K562 (cell line): ENCODE results near the gene ANKRD61. TPM values are rescaled to one million over a fixed set of nuclear protein-coding genes. Genes with fewer than 3 reads are reported as not detected.

Experiments used
- CCNT2 ChIP-seq: IDR thresholded peaks from 2 replicates; pipeline ENCODE4 v1.6.1; 2011; ENCODE audit warnings: borderline replicate concordance, low read depth, mild to moderate bottlenecking, moderate library complexity, mixed read lengths, low read length; ENCODE audit not compliant: insufficient read length; ENCODE audit errors: extremely low read depth
- CTBP1 ChIP-seq: fragments of 450-650 bp; IDR thresholded peaks from 2 replicates; pipeline ENCODE4 v1.6.1; 2016; ENCODE audit warnings: borderline replicate concordance
- GATA2 ChIP-seq: sonication (generic); formaldehyde crosslinking; IDR thresholded peaks from 2 replicates; pipeline ENCODE4 v1.4.0; 2020; ENCODE audit warnings: mild to moderate bottlenecking, missing genetic modification reagents
- KLF6 ChIP-seq: fragments of 250-450 bp; sonication (Bioruptor Pico); IDR thresholded peaks from 2 replicates; pipeline ENCODE4 v1.4.0; 2020; ENCODE audit warnings: mild to moderate bottlenecking, moderate library complexity, borderline replicate concordance
- MTA3 ChIP-seq: fragments of 450-650 bp; formaldehyde crosslinking; IDR thresholded peaks from 2 replicates; pipeline ENCODE4 v1.6.1; 2017; ENCODE audit warnings: mild to moderate bottlenecking, borderline replicate concordance
- RAD51 ChIP-seq: fragments of 450-650 bp; IDR thresholded peaks from 2 replicates; pipeline ENCODE4 v1.7.1; 2016; ENCODE audit warnings: low read depth, mild to moderate bottlenecking, borderline replicate concordance
- RBBP5 ChIP-seq: fragments of 200-600 bp; sonication (generic); IDR thresholded peaks from 2 replicates; pipeline ENCODE4 v1.6.1; 2012; ENCODE audit warnings: borderline replicate concordance, mild to moderate bottlenecking, low read length, control low read depth, inconsistent platforms; ENCODE audit not compliant: insufficient read depth, poor library complexity, severe bottlenecking
- RNF2 ChIP-seq: sonication (generic); IDR thresholded peaks from 2 replicates; pipeline ENCODE4 v1.6.1; 2016
- ZNF584 ChIP-seq: fragments of 200-800 bp; sonication (Bioruptor generic); IDR thresholded peaks from 2 replicates; pipeline ENCODE4 v1.6.1; 2016; ENCODE audit warnings: low read depth, mild to moderate bottlenecking, missing genetic modification characterization, missing compliant biosample characterization
- ZNF644 ChIP-seq: fragments of 200-800 bp; sonication (Bioruptor generic); IDR thresholded peaks from 2 replicates; pipeline ENCODE4 v1.6.1; 2016; ENCODE audit warnings: low read depth, missing genetic modification characterization, missing compliant biosample characterization
- polyA plus RNA-seq, 8 experiments: library from polyadenylated mRNA; depleted of rRNA in 4 of 8; stranded (reverse) in 5 of 8; unstranded in 3 of 8; fragments of >200 nt; fragmentation: Nextera tagmentation in 2 of 8; fragmentation: Illumina TruSeq in 1 of 8; extraction: Ambion mirVana in 2 of 8; extraction: Trizol in 1 of 8; gene quantifications; 2 replicates each; pipeline versions ENCODE4 v1.2.1 to v1.2.3, GENCODE V29; 2011 to 2014; ENCODE audit warnings: inconsistent platforms in 1 of 8, missing spikeins in 1 of 8
- total RNA-seq, 7 experiments: library from RNA; depleted of rRNA in 6 of 7; stranded (reverse); fragments of >200 nt in 6 of 7; fragmentation: Illumina TruSeq in 2 of 7; extraction: Trizol in 2 of 7; gene quantifications; 2 replicates each; pipeline versions ENCODE4 v1.2.1 to v1.2.3, GENCODE V29; 2011 to 2021; ENCODE audit warnings: low replicate concordance in 1 of 7
- TF ChIP-seq, protein P1 (sequence below), 2 experiments: fragments of 450-650 bp; IDR thresholded peaks; 2 replicates each; pipeline ENCODE4 v1.6.1; 2016; ENCODE audit warnings: mild to moderate bottlenecking in 2 of 2, borderline replicate concordance in 1 of 2, low read depth in 1 of 2, moderate library complexity in 1 of 2
- TF ChIP-seq, protein P2 (sequence below), 2 experiments: IDR thresholded peaks; 2 replicates each; pipeline ENCODE4 v1.6.1; 2012; ENCODE audit warnings: improper control_type of control experiment in 2 of 2, low read depth in 2 of 2, low read length in 2 of 2, borderline replicate concordance in 1 of 2
- TF ChIP-seq, protein P3 (sequence below): sonication (generic); formaldehyde crosslinking; IDR thresholded peaks from 2 replicates; pipeline ENCODE4 v1.4.0; 2020; ENCODE audit warnings: mild to moderate bottlenecking, missing genetic modification reagents

ANKRD61 gene
- total and polyA plus RNA-seq, 9 of the 15 experiments (the other 6 are each of a cell fraction or from before 2014, with no cell fraction given), result 0.08 to 0.11 (median 0.09) TPM; not detected in 5

DNA sequence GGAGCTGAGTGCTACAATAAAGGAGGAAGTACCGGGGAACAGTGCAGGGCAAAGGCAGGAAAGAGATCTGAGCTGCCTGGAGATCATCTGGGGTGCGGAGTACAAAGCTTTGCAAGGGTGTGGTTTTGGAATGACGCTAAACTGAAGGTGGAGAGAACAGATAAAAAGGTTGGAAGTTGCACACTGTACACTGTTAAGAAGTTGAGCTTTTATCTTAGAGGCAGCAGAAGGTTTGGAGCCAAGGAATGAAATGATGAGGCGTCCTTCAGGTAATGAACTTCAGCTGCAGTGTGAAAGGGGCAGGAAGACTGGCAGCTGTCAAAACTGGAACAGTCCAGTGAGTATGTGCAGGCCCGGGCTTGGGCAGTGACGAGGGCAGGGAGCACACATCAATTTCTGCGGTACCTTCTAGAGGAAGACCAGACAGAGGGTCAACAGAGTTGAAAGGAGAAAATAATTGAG is 7.2 kb upstream of the ANKRD61 start (continued):
- TF ChIP-seq CTBP1 (peak; percentile 97), MTA3 (peak; percentile 80), RAD51 (0 out of 2 replicates have a peak, but pooled peaks have one; percentile 36), ZNF644 (tag) (peak; percentile 85; the same call in 1 of the 2 replicates), ZNF584 (CRISPR knock-in tag) (peak; percentile 82), GATA2 (peak; percentile 94), CCNT2 (peak; percentile 91), RBBP5 (peak; percentile 35), KLF6 (CRISPR knock-in tag) (peak; percentile 63; the same call in 1 of the 2 replicates), RNF2 (peak; percentile 78; the same call in 1 of the 2 replicates)
- TF ChIP-seq, protein P1, sequence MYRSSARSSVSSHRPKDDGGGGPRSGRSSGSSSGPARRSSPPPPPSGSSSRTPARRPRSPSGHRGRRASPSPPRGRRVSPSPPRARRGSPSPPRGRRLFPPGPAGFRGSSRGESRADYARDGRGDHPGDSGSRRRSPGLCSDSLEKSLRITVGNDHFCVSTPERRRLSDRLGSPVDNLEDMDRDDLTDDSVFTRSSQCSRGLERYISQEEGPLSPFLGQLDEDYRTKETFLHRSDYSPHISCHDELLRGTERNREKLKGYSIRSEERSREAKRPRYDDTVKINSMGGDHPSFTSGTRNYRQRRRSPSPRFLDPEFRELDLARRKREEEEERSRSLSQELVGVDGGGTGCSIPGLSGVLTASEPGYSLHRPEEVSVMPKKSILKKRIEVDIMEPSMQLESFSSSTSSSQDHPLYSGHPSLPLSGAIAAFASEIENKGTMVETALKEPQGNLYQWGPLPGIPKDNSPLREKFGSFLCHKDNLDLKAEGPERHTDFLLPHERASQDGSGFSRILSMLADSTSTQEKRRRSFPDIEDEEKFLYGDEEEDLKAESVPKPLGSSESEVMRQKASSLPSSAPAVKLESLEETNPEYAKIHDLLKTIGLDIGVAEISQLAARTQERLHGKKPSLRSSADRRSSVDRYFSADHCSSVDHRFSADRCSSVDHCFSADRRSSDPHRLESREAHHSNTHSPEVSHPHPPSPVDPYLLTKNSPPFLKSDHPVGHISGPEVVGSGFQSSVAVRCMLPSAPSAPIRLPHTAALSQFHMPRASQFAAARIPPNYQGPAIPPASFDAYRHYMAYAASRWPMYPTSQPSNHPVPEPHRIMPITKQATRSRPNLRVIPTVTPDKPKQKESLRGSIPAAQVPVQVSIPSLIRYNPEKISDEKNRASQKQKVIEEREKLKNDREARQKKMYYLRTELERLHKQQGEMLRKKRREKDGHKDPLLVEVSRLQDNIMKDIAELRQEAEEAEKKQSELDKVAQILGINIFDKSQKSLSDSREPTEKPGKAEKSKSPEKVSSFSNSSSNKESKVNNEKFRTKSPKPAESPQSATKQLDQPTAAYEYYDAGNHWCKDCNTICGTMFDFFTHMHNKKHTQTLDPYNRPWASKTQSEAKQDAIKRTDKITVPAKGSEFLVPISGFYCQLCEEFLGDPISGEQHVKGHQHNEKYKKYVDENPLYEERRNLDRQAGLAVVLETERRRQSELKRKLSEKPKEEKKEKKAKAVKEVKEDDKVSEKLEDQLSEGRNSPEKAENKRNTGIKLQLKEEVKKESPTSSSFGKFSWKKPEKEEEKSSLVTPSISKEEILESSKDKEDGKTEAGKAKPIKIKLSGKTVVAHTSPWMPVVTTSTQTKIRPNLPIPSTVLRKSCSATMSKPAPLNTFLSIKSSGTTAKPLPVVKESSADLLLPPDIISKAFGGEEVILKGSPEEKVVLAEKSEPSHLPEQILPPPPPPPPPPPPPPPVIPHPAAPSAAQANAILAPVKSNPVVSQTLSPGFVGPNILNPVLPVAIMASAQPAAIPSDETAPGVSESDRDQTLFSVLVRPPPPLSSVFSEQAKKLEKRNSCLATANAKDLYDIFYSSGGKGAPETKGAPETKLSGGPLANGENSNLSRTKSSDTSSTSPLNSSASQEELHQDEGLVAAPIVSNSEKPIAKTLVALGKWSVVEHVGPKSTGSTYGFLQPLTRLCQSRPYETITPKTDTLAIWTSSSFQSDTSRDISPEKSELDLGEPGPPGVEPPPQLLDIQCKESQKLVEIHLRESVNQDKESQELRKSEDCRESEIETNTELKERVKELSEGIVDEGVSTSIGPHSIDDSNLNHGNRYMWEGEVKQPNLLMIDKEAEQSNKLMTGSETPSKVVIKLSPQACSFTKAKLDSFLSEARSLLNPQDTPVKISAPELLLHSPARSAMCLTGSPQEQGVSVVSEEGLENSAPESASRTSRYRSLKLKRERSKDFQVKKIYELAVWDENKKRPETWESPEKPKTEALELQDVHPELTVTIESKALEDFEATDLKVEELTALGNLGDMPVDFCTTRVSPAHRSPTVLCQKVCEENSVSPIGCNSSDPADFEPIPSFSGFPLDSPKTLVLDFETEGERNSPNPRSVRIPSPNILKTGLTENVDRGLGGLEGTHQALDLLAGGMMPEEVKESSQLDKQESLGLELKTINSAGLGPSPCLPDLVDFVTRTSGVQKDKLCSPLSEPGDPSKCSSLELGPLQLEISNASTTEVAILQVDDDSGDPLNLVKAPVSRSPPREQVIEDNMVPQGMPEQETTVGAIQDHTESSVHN (IDR thresholded peaks at IDR 0.05; ENCODE audit: borderline replicate concordance in 1 of 2, low read depth in 1 of 2), result peak in 1 of 2 experiments; percentile 80; a peak in 2 of 4 replicates
- TF ChIP-seq, protein P2, sequence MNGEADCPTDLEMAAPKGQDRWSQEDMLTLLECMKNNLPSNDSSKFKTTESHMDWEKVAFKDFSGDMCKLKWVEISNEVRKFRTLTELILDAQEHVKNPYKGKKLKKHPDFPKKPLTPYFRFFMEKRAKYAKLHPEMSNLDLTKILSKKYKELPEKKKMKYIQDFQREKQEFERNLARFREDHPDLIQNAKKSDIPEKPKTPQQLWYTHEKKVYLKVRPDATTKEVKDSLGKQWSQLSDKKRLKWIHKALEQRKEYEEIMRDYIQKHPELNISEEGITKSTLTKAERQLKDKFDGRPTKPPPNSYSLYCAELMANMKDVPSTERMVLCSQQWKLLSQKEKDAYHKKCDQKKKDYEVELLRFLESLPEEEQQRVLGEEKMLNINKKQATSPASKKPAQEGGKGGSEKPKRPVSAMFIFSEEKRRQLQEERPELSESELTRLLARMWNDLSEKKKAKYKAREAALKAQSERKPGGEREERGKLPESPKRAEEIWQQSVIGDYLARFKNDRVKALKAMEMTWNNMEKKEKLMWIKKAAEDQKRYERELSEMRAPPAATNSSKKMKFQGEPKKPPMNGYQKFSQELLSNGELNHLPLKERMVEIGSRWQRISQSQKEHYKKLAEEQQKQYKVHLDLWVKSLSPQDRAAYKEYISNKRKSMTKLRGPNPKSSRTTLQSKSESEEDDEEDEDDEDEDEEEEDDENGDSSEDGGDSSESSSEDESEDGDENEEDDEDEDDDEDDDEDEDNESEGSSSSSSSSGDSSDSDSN (IDR thresholded peaks at IDR 0.05; ENCODE audit: borderline replicate concordance in 1 of 2, low read depth in 2 of 2, low read length in 2 of 2), result peak in 1 of 2 experiments; percentile 72; a peak in 1 of 4 replicates
- TF ChIP-seq, protein P3, sequence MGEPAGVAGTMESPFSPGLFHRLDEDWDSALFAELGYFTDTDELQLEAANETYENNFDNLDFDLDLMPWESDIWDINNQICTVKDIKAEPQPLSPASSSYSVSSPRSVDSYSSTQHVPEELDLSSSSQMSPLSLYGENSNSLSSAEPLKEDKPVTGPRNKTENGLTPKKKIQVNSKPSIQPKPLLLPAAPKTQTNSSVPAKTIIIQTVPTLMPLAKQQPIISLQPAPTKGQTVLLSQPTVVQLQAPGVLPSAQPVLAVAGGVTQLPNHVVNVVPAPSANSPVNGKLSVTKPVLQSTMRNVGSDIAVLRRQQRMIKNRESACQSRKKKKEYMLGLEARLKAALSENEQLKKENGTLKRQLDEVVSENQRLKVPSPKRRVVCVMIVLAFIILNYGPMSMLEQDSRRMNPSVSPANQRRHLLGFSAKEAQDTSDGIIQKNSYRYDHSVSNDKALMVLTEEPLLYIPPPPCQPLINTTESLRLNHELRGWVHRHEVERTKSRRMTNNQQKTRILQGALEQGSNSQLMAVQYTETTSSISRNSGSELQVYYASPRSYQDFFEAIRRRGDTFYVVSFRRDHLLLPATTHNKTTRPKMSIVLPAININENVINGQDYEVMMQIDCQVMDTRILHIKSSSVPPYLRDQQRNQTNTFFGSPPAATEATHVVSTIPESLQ (CRISPR knock-in tag), result no peak
